DND-41 (cell line): ENCODE data around the gene NXPH2.

Source experiments
- ATAC-seq: fragments of 200-7000 bp; cut with Tn5 transposase; 3 replicates; pipeline ENCODE4 v1.9.1; 2021; ENCODE audit warnings: low read depth; ENCODE audit not compliant: insufficient read depth
- DNase-seq: peaks from one replicate; pipeline ENCODE4 v3.0.0-alpha.2; 2020
- H2AFZ ChIP-seq: 2 replicates; pipeline ENCODE4 v1.6.0; 2012; ENCODE audit warnings: low read depth, low read length
- H3K27ac ChIP-seq: 2 replicates; pipeline ENCODE4 v1.5.1; 2012; ENCODE audit warnings: low read length, inconsistent platforms
- H3K27me3 ChIP-seq: fragments of 200-600 bp; sonication (generic); 2 replicates; pipeline ENCODE4 v1.6.0; 2012; ENCODE audit warnings: low read length, mild to moderate bottlenecking, inconsistent platforms; ENCODE audit not compliant: insufficient read depth, poor library complexity
- H3K36me3 ChIP-seq: 2 replicates; pipeline ENCODE4 v1.5.1; 2012; ENCODE audit warnings: low read length, inconsistent platforms; ENCODE audit not compliant: insufficient read depth
- H3K4me1 ChIP-seq: 2 replicates; pipeline ENCODE4 v1.5.1; 2012; ENCODE audit warnings: mild to moderate bottlenecking, low read length; ENCODE audit not compliant: insufficient read depth
- H3K4me2 ChIP-seq: 2 replicates; pipeline ENCODE4 v1.6.0; 2012; ENCODE audit warnings: mild to moderate bottlenecking, moderate library complexity, low read length, inconsistent platforms; ENCODE audit not compliant: insufficient read depth
- H3K4me3 ChIP-seq, 2 experiments: fragments of 200-600 bp in 1 of 2; shearing (Covaris generic) in 1 of 2; 2 replicates each; pipeline ENCODE4 v1.5.1; 2012 to 2016; ENCODE audit warnings: inconsistent platforms in 2 of 2, low read length in 2 of 2, mild to moderate bottlenecking in 2 of 2, low read depth in 1 of 2, moderate library complexity in 1 of 2
- H3K79me2 ChIP-seq: 2 replicates; pipeline ENCODE4 v1.6.0; 2012; ENCODE audit warnings: low read length, inconsistent platforms; ENCODE audit not compliant: insufficient read depth
- H3K9ac ChIP-seq: 2 replicates; pipeline ENCODE4 v1.6.0; 2012; ENCODE audit warnings: low read depth, mild to moderate bottlenecking, inconsistent platforms, low read length, moderate library complexity
- H3K9me3 ChIP-seq: 2 replicates; pipeline ENCODE4 v1.5.1; 2012; ENCODE audit warnings: low read length, moderate library complexity, mild to moderate bottlenecking, inconsistent platforms; ENCODE audit not compliant: insufficient read depth, severe bottlenecking
- H4K20me1 ChIP-seq: 2 replicates; pipeline ENCODE4 v1.6.0; 2012; ENCODE audit warnings: low read length; ENCODE audit not compliant: insufficient read depth
- CTCF ChIP-seq: IDR thresholded peaks from 2 replicates; pipeline ENCODE4 v1.5.1; 2012; ENCODE audit warnings: borderline replicate concordance, low read length, moderate library complexity, mild to moderate bottlenecking; ENCODE audit not compliant: poor library complexity, severe bottlenecking; ENCODE audit errors: extremely low read depth
- EZH2 ChIP-seq: IDR thresholded peaks from 3 replicates; pipeline ENCODE4 v1.6.1; 2012; ENCODE audit warnings: borderline replicate concordance, low read depth, mild to moderate bottlenecking, moderate library complexity, low read length, inconsistent platforms; ENCODE audit not compliant: severe bottlenecking

Gene NXPH2

GRCh38 chr2:138621139-138621538, 159.1 kb downstream of the NXPH2 start:
- Histone ChIP-seq H3K27me3 (no peaks in the 10 kb centered on the region), H3K36me3 (no peaks in the 10 kb centered on the region), H2AFZ (no peak overlapping the region), H3K4me3 (no peak overlapping the region), H3K4me2 (no peak overlapping the region), H3K4me1 (no peaks in the 10 kb centered on the region), H3K27ac (no peak overlapping the region), H3K9ac (no peak overlapping the region), H3K9me3 (no peaks in the 10 kb centered on the region), H4K20me1 (no peaks in the 10 kb centered on the region), H3K79me2 (no peaks in the 10 kb centered on the region)
- DNase-seq (no peak), ATAC-seq (no peak)
- TF ChIP-seq CTCF, result no peak
- no peak for TF ChIP-seq EZH2

- no peak for ATAC-seq
Measured at GRCh38 chr2:138620431-138620830, 159.8 kb downstream of the NXPH2 start.

More at GRCh38 chr2:138620431-138620830, 159.8 kb downstream of the NXPH2 start:
- TF ChIP-seq EZH2 (no peak), CTCF (no peak)
- no peaks in the 10 kb centered on the region for H3K27me3 ChIP-seq
- H3K4me1 ChIP-seq, result no peaks in the 10 kb centered on the region
- no peak overlapping the region for H3K27ac ChIP-seq
- no peak for DNase-seq
- H3K9me3 ChIP-seq, result no peaks in the 10 kb centered on the region
- H2AFZ ChIP-seq, result no peak overlapping the region
- H3K79me2 ChIP-seq, result no peaks in the 10 kb centered on the region
- no peak overlapping the region for H3K4me2 ChIP-seq
- no peak overlapping the region for H3K9ac ChIP-seq
- H3K4me3 ChIP-seq, result no peak overlapping the region
- H4K20me1 ChIP-seq, result no peaks in the 10 kb centered on the region
- H3K36me3 ChIP-seq, result no peaks in the 10 kb centered on the region
